ENCODE measurements around the gene ECE2.

- TF ChIP-seq POLR2AphosphoS5 (IDR thresholded peaks at IDR 0.05; ENCODE audit: low read depth, low read length): peak; percentile 72
- TF ChIP-seq NFIC (IDR thresholded peaks at IDR 0.05; ENCODE audit: borderline replicate concordance): no peak
Measured at GRCh38 chr3:184314363-184314699, 38.5 kb downstream of the ECE2 start, which contains the start of gene EIF4G1.

Measured in SK-N-SH (cell line).